ENCODE results near the gene KRT25. TPM values are rescaled to one million over a fixed set of nuclear protein-coding genes. Genes with fewer than 3 reads are reported as not detected.

Gene KRT25
- total and polyA plus RNA-seq, 2 of the 13 experiments (the other 11 are each of a cell fraction or from before 2014, with no cell fraction given): not detected

DNA sequence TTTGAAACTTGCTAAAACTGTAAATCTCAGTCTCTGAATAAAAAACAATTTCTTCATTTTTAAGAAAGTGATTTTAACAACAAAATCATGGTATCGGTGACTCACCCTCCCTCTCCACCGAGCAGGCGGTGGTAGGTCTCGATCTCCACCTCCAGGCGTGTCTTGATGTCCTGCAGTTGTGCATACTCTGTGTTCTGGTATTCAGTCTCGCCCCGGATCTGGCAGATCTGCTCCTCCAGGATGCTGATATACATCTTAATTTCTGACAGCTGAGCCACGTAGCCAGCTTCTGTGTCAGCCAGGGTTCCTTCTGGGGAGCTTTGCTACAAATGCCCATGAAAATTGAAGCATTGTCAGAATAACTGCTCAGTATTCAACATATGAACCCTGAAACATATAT, 36.2 kb downstream of the KRT25 start (continued):
- TF ChIP-seq, protein P1, sequence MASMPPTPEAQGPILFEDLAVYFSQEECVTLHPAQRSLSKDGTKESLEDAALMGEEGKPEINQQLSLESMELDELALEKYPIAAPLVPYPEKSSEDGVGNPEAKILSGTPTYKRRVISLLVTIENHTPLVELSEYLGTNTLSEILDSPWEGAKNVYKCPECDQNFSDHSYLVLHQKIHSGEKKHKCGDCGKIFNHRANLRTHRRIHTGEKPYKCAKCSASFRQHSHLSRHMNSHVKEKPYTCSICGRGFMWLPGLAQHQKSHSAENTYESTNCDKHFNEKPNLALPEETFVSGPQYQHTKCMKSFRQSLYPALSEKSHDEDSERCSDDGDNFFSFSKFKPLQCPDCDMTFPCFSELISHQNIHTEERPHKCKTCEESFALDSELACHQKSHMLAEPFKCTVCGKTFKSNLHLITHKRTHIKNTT (CRISPR knock-in tag; IDR thresholded peaks at IDR 0.05): no peak
- TF ChIP-seq ZNF652 (CRISPR knock-in tag; IDR thresholded peaks at IDR 0.05; ENCODE audit: borderline replicate concordance, low read depth) (no peak), FUBP1 (CRISPR knock-in tag; IDR thresholded peaks at IDR 0.05; ENCODE audit: borderline replicate concordance) (no peak), CBFB (CRISPR knock-in tag; IDR thresholded peaks at IDR 0.05) (no peak)

DNA sequence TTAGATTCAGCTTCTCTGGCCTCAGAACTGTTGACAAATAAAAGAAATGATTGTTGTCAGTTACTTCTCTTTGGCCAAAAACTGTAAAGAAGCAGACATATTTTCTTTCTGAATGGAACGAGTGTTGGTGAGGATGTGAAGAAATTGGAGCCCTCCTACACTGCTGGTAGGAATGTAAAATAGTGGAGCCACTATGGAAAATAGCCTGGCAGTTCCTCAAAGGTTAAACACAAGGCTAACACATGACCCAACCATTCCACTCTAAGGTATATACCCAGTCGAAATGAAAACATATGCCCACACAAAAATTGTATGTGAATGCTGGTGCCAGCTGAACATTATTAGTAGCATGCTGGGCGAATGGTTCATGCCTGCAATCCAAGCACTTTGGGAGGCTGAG, 37.4 kb downstream of the KRT25 start:
- no peaks in the 10 kb centered on the region for H3K4me1 ChIP-seq (ENCODE audit: insufficient read depth, low read length)
- H3K36me3 ChIP-seq (replicated peaks in 1 of 2; ENCODE audit: control insufficient read depth in 1 of 2, insufficient read depth in 2 of 2, low read length in 2 of 2): no peaks in the 10 kb centered on the region
- FAIRE-seq: no peak
- no peak for DNase-seq (ENCODE audit: low spot score)
- no peak overlapping the region for H3K27ac ChIP-seq (ENCODE audit: extremely low read length, insufficient read depth, low read length)
- H4K20me1 ChIP-seq (ENCODE audit: insufficient read depth, low read length): no peaks in the 10 kb centered on the region
- in situ Hi-C loops (cut with HindIII; ENCODE audit: extremely low pct_ligation_motif_present, low pct_unique_long_range_greater_than_20kb): no loop called here
- ATAC-seq: no peak
- CTCF ChIA-PET (ENCODE audit: low intra/inter-chr PET ratio, low total read pairs): no interaction called here
- TF ChIP-seq SOX5 (CRISPR knock-in tag; IDR thresholded peaks at IDR 0.05; ENCODE audit: borderline replicate concordance): no peak
- TF ChIP-seq ZNF564 (CRISPR knock-in tag; IDR thresholded peaks at IDR 0.05): no peak
- TF ChIP-seq GMEB1 (CRISPR knock-in tag; IDR thresholded peaks at IDR 0.05; ENCODE audit: borderline replicate concordance): no peak
- TF ChIP-seq BORCS8-MEF2B (CRISPR knock-in tag; IDR thresholded peaks at IDR 0.05): no peak
- no peak for TF ChIP-seq TCF7L2 (IDR thresholded peaks at IDR 0.05; ENCODE audit: low read depth, low read length)
- TF ChIP-seq, protein P2, sequence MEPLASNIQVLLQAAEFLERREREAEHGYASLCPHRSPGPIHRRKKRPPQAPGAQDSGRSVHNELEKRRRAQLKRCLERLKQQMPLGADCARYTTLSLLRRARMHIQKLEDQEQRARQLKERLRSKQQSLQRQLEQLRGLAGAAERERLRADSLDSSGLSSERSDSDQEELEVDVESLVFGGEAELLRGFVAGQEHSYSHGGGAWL (CRISPR knock-in tag; IDR thresholded peaks at IDR 0.05): no peak
- TF ChIP-seq ZNF790 (CRISPR knock-in tag; IDR thresholded peaks at IDR 0.05; ENCODE audit: borderline replicate concordance): no peak
- WGBS (ENCODE audit: low lambda C conversion rate): under 1% methylated on average over 3 of the region's 3 CpGs
- intact Hi-C loops (cut with micrococcal nuclease; ENCODE audit: unreplicated experiment): no loop called here
- H3K9ac ChIP-seq (ENCODE audit: insufficient read depth, low read depth, low read length): no peak overlapping the region
- no peak overlapping the region for H2AFZ ChIP-seq (ENCODE audit: low read length)
- H3K4me2 ChIP-seq (ENCODE audit: low read depth, low read length): no peak overlapping the region
- no peaks in the 10 kb centered on the region for H3K79me2 ChIP-seq (ENCODE audit: insufficient read depth, low read length)
- peaks cover 0 to 15% of the 10 kb centered on the region in 2 experiments; a peak in 4 of 5 replicates for H3K27me3 ChIP-seq (ENCODE audit: control insufficient read depth in 1 of 2, insufficient read depth in 2 of 2, low read length in 2 of 2)
- POLR2A ChIA-PET: no interaction called here
- no peaks in the 10 kb centered on the region for H3K9me3 ChIP-seq (ENCODE audit: low read length)
- no TSS peak for BruUV-seq (replicated peaks)
- H3K4me3 ChIP-seq (replicated peaks in 1 of 3; ENCODE audit: insufficient read depth in 1 of 3, low read depth in 2 of 3, low read length in 3 of 3): no peak overlapping the region

Data from HepG2 (cell line).